Kidney (tissue), 14 donors: ENCODE results near the gene GABBR2. TPM values are rescaled to one million over a fixed set of nuclear protein-coding genes. Genes with fewer than 3 reads are reported as not detected.

ENCODE experiments used
- DNase-seq, 5 donors: peaks; one replicate each; pipeline ENCODE4 v3.0.0-alpha.2; 2013 to 2020
- FAIRE-seq: peaks from 2 replicates; lab custom pipeline; 2012; peaks lifted over from hg19 to GRCh38; lab: Jason Lieb, UNC
- H3K27ac ChIP-seq, 2 donors: one replicate each; pipeline ENCODE4 v1.7.0; 2013; ENCODE audit warnings: low read depth in 2 of 2, low read length in 2 of 2, inconsistent platforms in 1 of 2
- H3K27me3 ChIP-seq: one replicate; pipeline ENCODE4 v1.7.1; 2013; ENCODE audit warnings: low read length, inconsistent platforms; ENCODE audit not compliant: control insufficient read depth, insufficient read depth
- H3K36me3 ChIP-seq, 3 donors: one replicate each; pipeline versions ENCODE4 v1.7.0 to v1.7.1; 2013; ENCODE audit warnings: low read length in 3 of 3, control low read depth in 1 of 3, inconsistent platforms in 1 of 3; ENCODE audit not compliant: insufficient read depth in 3 of 3, control insufficient read depth in 2 of 3
- H3K4me1 ChIP-seq, 3 donors: one replicate each; pipeline versions ENCODE4 v1.7.0 to v1.7.1; 2013; ENCODE audit warnings: low read length in 3 of 3, inconsistent platforms in 1 of 3, low read depth in 1 of 3; ENCODE audit not compliant: control insufficient read depth in 2 of 3, insufficient read depth in 2 of 3
- H3K4me3 ChIP-seq, 3 donors: one replicate each; pipeline versions ENCODE4 v1.7.0 to v1.8.1; 2013; ENCODE audit warnings: low read length in 3 of 3, control low read depth in 1 of 3, inconsistent platforms in 1 of 3
- H3K9ac ChIP-seq, 3 donors: one replicate each; pipeline versions ENCODE4 v1.7.0 to v1.7.1; 2013; ENCODE audit warnings: low read length in 3 of 3, control low read depth in 1 of 3, inconsistent platforms in 1 of 3
- H3K9me3 ChIP-seq, 3 donors: one replicate each; pipeline versions ENCODE4 v1.7.0 to v1.7.1; 2013; ENCODE audit warnings: low read length in 3 of 3, control low read depth in 1 of 3, inconsistent platforms in 1 of 3; ENCODE audit not compliant: control insufficient read depth in 2 of 3, insufficient read depth in 1 of 3
- intact Hi-C: fragments of 100-400 bp; cut with DNase I; formaldehyde crosslinking; loops from one replicate; pipeline ENCODE4 v1.11.1; 2022
- polyA plus RNA-seq: library from polyadenylated mRNA; stranded (reverse); fragments of 350-450 nt; fragmentation: Illumina TruSeq; extraction: RNeasy Lipid Tissue Mini Kit (QIAGEN cat#74804); gene quantifications from one replicate; pipeline ENCODE4 v1.2.3, GENCODE V29; 2014; ENCODE audit warnings: low read depth, low replicate concordance; ENCODE audit not compliant: insufficient read depth
- total RNA-seq: library from RNA; stranded (reverse); fragmentation: NEBNext Ultra II Directional; extraction: Animal tissue kit (Norgen Biotek cat#: 25700); gene quantifications from one replicate; pipeline ENCODE4 v1.2.1, GENCODE V29; 2021
- TF ChIP-seq, protein P1 (sequence below): IDR thresholded peaks from 3 replicates; pipeline ENCODE4 v1.5.1; 2012; ENCODE audit warnings: mild to moderate bottlenecking, moderate library complexity, borderline replicate concordance; ENCODE audit not compliant: insufficient read depth; ENCODE audit errors: extremely low read depth
- donor health status: control.
- donor health status: control.
- donor health status: control.
- donor health status: control.
- donor health status: control.
- donor health status: DM: yes; HTN: yes; CAD: no.
- donor health status: Normal renal cell carcinoma (clear cell type).

The GABBR2 gene
- total and polyA plus RNA-seq, 2 donors from 2014 or later, result 0.06 TPM; not detected in 1

- Histone ChIP-seq H3K4me1 (no peaks in the 10 kb centered on the region), H3K36me3 (no peaks in the 10 kb centered on the region), H3K9me3 (no peaks in the 10 kb centered on the region), H3K27me3 (no peaks in the 10 kb centered on the region), H3K4me3 (no peak overlapping the region), H3K27ac (no peak overlapping the region), H3K9ac (no peak overlapping the region)
- DNase-seq (no peak), FAIRE-seq (no peak)
- intact Hi-C loops, result no loop called here
- TF ChIP-seq, protein P1, sequence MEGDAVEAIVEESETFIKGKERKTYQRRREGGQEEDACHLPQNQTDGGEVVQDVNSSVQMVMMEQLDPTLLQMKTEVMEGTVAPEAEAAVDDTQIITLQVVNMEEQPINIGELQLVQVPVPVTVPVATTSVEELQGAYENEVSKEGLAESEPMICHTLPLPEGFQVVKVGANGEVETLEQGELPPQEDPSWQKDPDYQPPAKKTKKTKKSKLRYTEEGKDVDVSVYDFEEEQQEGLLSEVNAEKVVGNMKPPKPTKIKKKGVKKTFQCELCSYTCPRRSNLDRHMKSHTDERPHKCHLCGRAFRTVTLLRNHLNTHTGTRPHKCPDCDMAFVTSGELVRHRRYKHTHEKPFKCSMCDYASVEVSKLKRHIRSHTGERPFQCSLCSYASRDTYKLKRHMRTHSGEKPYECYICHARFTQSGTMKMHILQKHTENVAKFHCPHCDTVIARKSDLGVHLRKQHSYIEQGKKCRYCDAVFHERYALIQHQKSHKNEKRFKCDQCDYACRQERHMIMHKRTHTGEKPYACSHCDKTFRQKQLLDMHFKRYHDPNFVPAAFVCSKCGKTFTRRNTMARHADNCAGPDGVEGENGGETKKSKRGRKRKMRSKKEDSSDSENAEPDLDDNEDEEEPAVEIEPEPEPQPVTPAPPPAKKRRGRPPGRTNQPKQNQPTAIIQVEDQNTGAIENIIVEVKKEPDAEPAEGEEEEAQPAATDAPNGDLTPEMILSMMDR, result no peak
These were observed 410.3 kb downstream of the GABBR2 start for GRCh38 chr9:98298476-98298875.

GRCh38 chr9:98295824-98296223 is 412.9 kb downstream of the GABBR2 start:
- DNase-seq (no peak), FAIRE-seq (no peak)
- no peaks in the 10 kb centered on the region for H3K4me1 ChIP-seq
- TF ChIP-seq, protein P1, result no peak
- intact Hi-C loops, result no loop called here
- no peak overlapping the region for H3K27ac ChIP-seq
- H3K9ac ChIP-seq, result no peak overlapping the region
- no peaks in the 10 kb centered on the region for H3K27me3 ChIP-seq
- H3K4me3 ChIP-seq, result no peak overlapping the region
- no peaks in the 10 kb centered on the region for H3K9me3 ChIP-seq
- H3K36me3 ChIP-seq, result no peaks in the 10 kb centered on the region

GRCh38 chr9:98291820-98292219 is 416.9 kb downstream of the GABBR2 start:
- Histone ChIP-seq H3K9ac (no peak overlapping the region), H3K27me3 (no peaks in the 10 kb centered on the region), H3K9me3 (no peaks in the 10 kb centered on the region), H3K27ac (no peak overlapping the region), H3K4me1 (no peaks in the 10 kb centered on the region), H3K36me3 (no peaks in the 10 kb centered on the region), H3K4me3 (no peak overlapping the region)
- DNase-seq, result no peak
- intact Hi-C loops, result no loop called here
- no peak for FAIRE-seq
- TF ChIP-seq, protein P1, result no peak

DNA sequence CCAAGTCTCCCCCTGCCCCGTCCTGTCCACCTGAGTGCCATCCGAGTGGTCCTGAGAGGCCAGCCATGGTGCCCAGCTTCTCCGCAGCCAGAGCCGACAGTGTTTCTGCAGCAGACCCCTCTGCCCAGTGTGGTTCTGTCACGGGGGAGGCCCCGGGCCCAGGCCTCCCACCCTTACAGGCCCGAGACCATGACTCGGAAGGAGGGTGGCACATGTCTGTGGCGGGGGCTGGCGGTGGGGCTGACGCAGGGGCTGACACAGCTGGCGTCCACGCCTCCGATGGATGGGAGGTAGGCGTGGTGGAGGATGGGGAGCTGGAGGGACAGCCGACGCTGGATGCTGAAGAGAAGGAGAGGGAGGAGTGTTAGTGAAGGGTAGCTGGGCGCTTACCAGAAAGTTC is 418.3 kb downstream of the GABBR2 start:
- Histone ChIP-seq H3K27ac (no peak overlapping the region), H3K9ac (no peak overlapping the region), H3K9me3 (no peaks in the 10 kb centered on the region), H3K27me3 (no peaks in the 10 kb centered on the region), H3K4me1 (no peaks in the 10 kb centered on the region), H3K36me3 (no peaks in the 10 kb centered on the region), H3K4me3 (no peak overlapping the region)
- DNase-seq (no peak), FAIRE-seq (no peak)
- intact Hi-C loops, result no loop called here
- TF ChIP-seq, protein P1, result no peak
